HCT116 (cell line): ENCODE measurements around the gene KRTAP2-2.
"Not testable (repeated sequence)": the region's sequence is repeated elsewhere in the genome, so short reads cannot be mapped to it uniquely, and the experiment has no call there.

Experiments used
- CTCF ChIP-seq, 3 experiments: fragments of 200-600 bp in 1 of 3; sonication (generic) in 1 of 3; IDR thresholded peaks in 2 of 3; conservative IDR thresholded peaks in 1 of 3; 2 replicates each; pipeline ENCODE4 v1.5.1; 2012 to 2017; ENCODE audit warnings: low read depth in 2 of 3, low read length in 2 of 3, antibody characterized with exemption in 1 of 3, borderline replicate concordance in 1 of 3, control low read depth in 1 of 3, mild to moderate bottlenecking in 1 of 3, mixed read lengths in 1 of 3, mixed run types in 1 of 3, moderate library complexity in 1 of 3; ENCODE audit not compliant: insufficient read depth in 1 of 3
- EZH2 ChIP-seq: fragments of 200-600 bp; sonication (generic); IDR thresholded peaks from 2 replicates; pipeline ENCODE4 v1.6.1; 2017; ENCODE audit warnings: antibody characterized with exemption, mixed run types
- EZH2phosphoT487 ChIP-seq: fragments of 200-600 bp; IDR thresholded peaks from 2 replicates; pipeline ENCODE4 v1.6.1; 2018; ENCODE audit warnings: antibody characterized with exemption, borderline replicate concordance
- POLR2AphosphoS5 ChIP-seq: IDR thresholded peaks from 2 replicates; pipeline ENCODE4 v1.6.1; 2011; ENCODE audit warnings: mild to moderate bottlenecking, low read depth, low read length, moderate library complexity
- TCF7L2 ChIP-seq: IDR thresholded peaks from 2 replicates; pipeline ENCODE4 v1.7.0; 2011; ENCODE audit warnings: borderline replicate concordance, inconsistent platforms; ENCODE audit not compliant: insufficient read depth, insufficient read length; ENCODE audit errors: extremely low read depth

DNA sequence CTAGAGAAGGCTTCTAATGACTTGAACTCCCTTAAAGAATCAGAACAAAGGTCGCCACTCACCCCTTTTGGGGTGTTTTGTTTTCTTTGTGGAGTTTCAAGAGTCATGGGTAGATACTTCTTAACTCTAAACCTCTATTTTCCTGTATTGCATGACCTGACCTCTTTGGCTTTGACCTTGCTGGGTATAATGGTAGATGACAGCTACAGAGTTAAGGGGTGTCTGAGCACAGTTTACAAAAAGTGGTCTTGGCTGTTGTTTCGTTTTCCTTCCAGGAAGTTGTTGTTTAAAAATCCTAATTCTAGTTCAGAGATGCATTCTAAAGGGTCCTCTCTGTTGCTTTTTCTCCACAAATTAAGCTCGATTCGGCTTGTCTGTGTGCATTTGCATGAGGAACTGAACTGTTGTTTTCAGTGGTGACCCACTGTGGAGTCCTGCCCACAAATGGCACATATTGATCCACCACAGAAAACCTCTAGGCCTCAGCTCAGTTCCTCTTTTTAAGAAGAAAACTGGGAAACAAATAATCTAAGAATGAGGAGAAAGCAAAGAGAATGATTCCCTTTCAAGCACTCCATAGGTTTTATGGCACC is 33.8 kb upstream of the KRTAP2-2 start:
- TF ChIP-seq EZH2phosphoT487; CTCF (IDR thresholded peaks at IDR 0.05 in 2 of 3, conservative IDR thresholded peaks at IDR 0.05 in 1 of 3; ENCODE audit: borderline replicate concordance in 1 of 3, insufficient read depth in 1 of 3, low read depth in 2 of 3, low read length in 2 of 3); EZH2; TCF7L2; POLR2AphosphoS5: not testable (repeated sequence)
